SU-DHL-6 (cell line): ENCODE results near the gene CHL1.

Source experiments
- H2AFZ ChIP-seq: fragments of 200-600 bp; sonication (generic); 2 replicates; pipeline ENCODE4 v1.6.1; 2014; ENCODE audit warnings: low read depth, mild to moderate bottlenecking, moderate library complexity, mixed read lengths, antibody characterized with exemption, low read length; ENCODE audit not compliant: severe bottlenecking
- H3F3A ChIP-seq: fragments of 200-600 bp; shearing (Covaris generic); 2 replicates; pipeline ENCODE4 v1.6.0; 2016; ENCODE audit warnings: antibody characterized with exemption, mild to moderate bottlenecking; ENCODE audit not compliant: insufficient read depth
- H3K27ac ChIP-seq: fragments of 200-600 bp; sonication (generic); 2 replicates; pipeline ENCODE4 v1.5.1; 2016; ENCODE audit warnings: low read depth, mild to moderate bottlenecking, low read length, moderate library complexity, mixed read lengths
- H3K27me3 ChIP-seq: fragments of 200-600 bp; sonication (generic), shearing (Covaris generic); 2 replicates; pipeline ENCODE4 v1.6.0; 2014; ENCODE audit warnings: mild to moderate bottlenecking, low read length
- H3K36me3 ChIP-seq: fragments of 200-600 bp; sonication (generic); 2 replicates; pipeline ENCODE4 v1.6.1; 2014; ENCODE audit warnings: mild to moderate bottlenecking, low read length, mixed read lengths
- H3K4me2 ChIP-seq: fragments of 300-600, 200-600 bp; shearing (Covaris generic), sonication (generic); 2 replicates; pipeline ENCODE4 v1.6.0; 2014; ENCODE audit warnings: low read length, low read depth, mild to moderate bottlenecking; ENCODE audit not compliant: poor library complexity, severe bottlenecking
- H3K4me3 ChIP-seq: fragments of 200-600 bp; sonication (generic); 2 replicates; pipeline ENCODE4 v1.5.1; 2014; ENCODE audit warnings: antibody characterized with exemption, low read length, mild to moderate bottlenecking, mixed read lengths; ENCODE audit not compliant: insufficient read depth, poor library complexity, severe bottlenecking
- H3K79me2 ChIP-seq: fragments of 200-600 bp; sonication (generic); 2 replicates; pipeline ENCODE4 v1.6.1; 2014; ENCODE audit warnings: mild to moderate bottlenecking, low read length, moderate library complexity; ENCODE audit not compliant: insufficient read depth
- H3K9ac ChIP-seq: fragments of 200-600 bp; sonication (generic); 2 replicates; pipeline ENCODE4 v1.7.0; 2014; ENCODE audit warnings: mild to moderate bottlenecking, low read length
- H3K9me2 ChIP-seq: fragments of 200-600 bp; sonication (generic); replicated peaks from 2 replicates; pipeline ENCODE4 v1.6.1; 2014; ENCODE audit warnings: low read length; ENCODE audit not compliant: insufficient read depth
- H3K9me3 ChIP-seq: fragments of 200-600 bp; sonication (generic); 2 replicates; pipeline ENCODE4 v1.6.1; 2014; ENCODE audit warnings: low read length, mixed read lengths; ENCODE audit not compliant: insufficient read depth
- H4K20me1 ChIP-seq: fragments of 200-600 bp; sonication (generic); 2 replicates; pipeline ENCODE4 v1.6.1; 2014; ENCODE audit warnings: low read depth, mild to moderate bottlenecking, antibody characterized with exemption, low read length, moderate library complexity, mixed read lengths
- CTCF ChIP-seq: fragments of 200-600 bp; sonication (generic); IDR thresholded peaks from one replicate; pipeline ENCODE4 v1.5.1; 2017; ENCODE audit warnings: antibody characterized with exemption, mild to moderate bottlenecking, low read length, moderate library complexity; ENCODE audit not compliant: insufficient read depth, poor library complexity, severe bottlenecking
- EZH2phosphoT487 ChIP-seq: fragments of 200-600 bp; sonication (generic), shearing (Covaris generic); conservative IDR thresholded peaks from 2 replicates; pipeline ENCODE4 v1.6.1; 2018; ENCODE audit warnings: mild to moderate bottlenecking, antibody characterized with exemption, low read length, moderate library complexity, mixed read lengths

CHL1 gene

GRCh38 chr3:229183-229661, 32.7 kb downstream of the CHL1 start:
- Histone ChIP-seq H3K9me3 (peaks cover 3% of the 10 kb centered on the region; the same call in 1 of the 2 replicates), H3K4me2 (no peak overlapping the region), H3K4me3 (no peak overlapping the region), H3K9ac (no peak overlapping the region), H4K20me1 (no peaks in the 10 kb centered on the region), H2AFZ (no peak overlapping the region), H3K36me3 (no peaks in the 10 kb centered on the region), H3K27ac (no peak overlapping the region), H3K79me2 (no peaks in the 10 kb centered on the region), H3K9me2 (no peaks in the 10 kb centered on the region), H3F3A (no peaks in the 10 kb centered on the region), H3K27me3 (no peaks in the 10 kb centered on the region)
- no peak for TF ChIP-seq EZH2phosphoT487
- TF ChIP-seq CTCF, result no peak

DNA sequence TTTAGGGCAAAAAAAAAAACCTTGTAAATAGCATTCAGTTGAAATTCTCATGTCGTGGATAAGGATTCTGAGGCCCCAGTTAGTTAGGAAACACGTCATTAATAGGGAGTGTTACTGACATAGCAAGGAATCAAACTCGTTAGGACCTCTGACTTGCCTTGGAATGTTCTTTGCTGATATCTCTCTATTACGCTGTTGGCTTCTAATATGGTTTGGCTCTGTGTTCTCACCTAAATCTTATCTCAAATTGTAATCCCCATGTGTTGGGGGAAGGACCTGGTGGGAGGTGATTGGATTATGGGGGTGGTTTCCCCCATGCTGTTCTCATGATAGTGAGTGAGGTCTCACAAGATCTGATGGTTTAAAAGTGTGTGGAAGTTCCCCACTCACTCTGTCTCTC, 40.3 kb downstream of the CHL1 start:
- no peak overlapping the region for H3K4me3 ChIP-seq
- no peaks in the 10 kb centered on the region for H4K20me1 ChIP-seq
- H3K9ac ChIP-seq, result no peak overlapping the region
- no peak overlapping the region for H3K4me2 ChIP-seq
- H3K9me2 ChIP-seq, result no peaks in the 10 kb centered on the region
- TF ChIP-seq CTCF (no peak), EZH2phosphoT487 (no peak)
- H2AFZ ChIP-seq, result no peak overlapping the region
- no peaks in the 10 kb centered on the region for H3K79me2 ChIP-seq
- no peaks in the 10 kb centered on the region for H3K27me3 ChIP-seq
- H3K27ac ChIP-seq, result no peak overlapping the region
- H3K9me3 ChIP-seq, result no peaks in the 10 kb centered on the region
- no peaks in the 10 kb centered on the region for H3F3A ChIP-seq
- 0 out of 2 replicates have a peak, but pooled peaks cover 3% of the 10 kb centered on the region for H3K36me3 ChIP-seq

DNA sequence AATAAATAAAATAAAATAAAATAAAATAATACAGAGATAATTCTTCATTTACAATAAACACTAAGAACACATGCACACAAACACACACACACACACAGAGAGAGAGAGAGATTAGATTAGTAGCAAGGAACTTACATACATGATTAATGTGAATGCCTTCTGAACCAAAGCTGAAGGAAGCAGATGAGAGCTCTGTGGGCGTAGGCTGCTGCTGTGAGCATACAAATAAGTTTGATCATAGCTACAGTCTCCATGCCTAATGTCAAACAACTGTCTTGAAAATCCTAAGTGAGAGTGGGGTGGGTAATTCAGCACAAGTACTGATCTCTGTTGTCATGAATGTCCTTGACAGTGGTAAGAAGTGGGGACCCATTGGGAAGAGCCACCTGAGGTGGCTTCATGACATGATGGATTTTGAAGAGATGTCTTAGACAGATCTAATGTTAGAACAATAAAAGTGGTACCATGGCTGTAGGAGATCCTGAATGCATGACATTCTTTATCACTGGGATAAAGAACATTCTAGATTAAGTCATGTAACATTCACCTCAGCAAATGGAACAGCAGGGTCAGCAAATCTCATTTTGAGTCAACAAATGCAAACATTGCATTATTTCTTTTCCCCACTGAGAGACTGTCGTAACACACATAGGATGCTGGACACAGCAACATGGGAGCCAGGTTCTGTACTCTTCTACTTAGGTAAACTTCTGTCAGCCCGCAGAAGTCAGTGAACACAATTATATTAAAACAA, 46.2 kb downstream of the CHL1 start:
- no peak overlapping the region for H3K27ac ChIP-seq
- H3K9me3 ChIP-seq, result no peaks in the 10 kb centered on the region
- TF ChIP-seq EZH2phosphoT487 (no peak), CTCF (no peak)

More for the DNA sequence above, 46.2 kb downstream of the CHL1 start:
- Histone ChIP-seq H3K27me3 (no peaks in the 10 kb centered on the region), H2AFZ (no peak overlapping the region), H3K36me3 (0 out of 2 replicates have a peak, but pooled peaks cover 3% of the 10 kb centered on the region), H3K4me2 (no peak overlapping the region), H3K79me2 (no peaks in the 10 kb centered on the region), H3F3A (no peaks in the 10 kb centered on the region), H3K4me3 (no peak overlapping the region), H3K9me2 (no peaks in the 10 kb centered on the region), H3K9ac (no peak overlapping the region), H4K20me1 (no peaks in the 10 kb centered on the region)
